ENCODE data around the gene NT5DC2.

The NT5DC2 gene

GRCh38 chr3:52506266-52506966, 27.2 kb downstream of the NT5DC2 start:
- no peak for DNase-seq

- no peak for DNase-seq
Measured at GRCh38 chr3:52504977-52505376, 28.7 kb downstream of the NT5DC2 start.

GRCh38 chr3:52503788-52504424, 29.8 kb downstream of the NT5DC2 start:
- no peak for DNase-seq

- no peak for DNase-seq
Measured at GRCh38 chr3:52502808-52503350, 30.8 kb downstream of the NT5DC2 start.

- DNase-seq: no peak
Measured at GRCh38 chr3:52502001-52502400, 31.7 kb downstream of the NT5DC2 start.

- DNase-seq: no peak
Measured at GRCh38 chr3:52501046-52501445, 32.6 kb downstream of the NT5DC2 start.

- DNase-seq: no peak
Measured at GRCh38 chr3:52498137-52499054, 35.3 kb downstream of the NT5DC2 start.

- no peak for DNase-seq
Measured at GRCh38 chr3:52495777-52496602, 37.7 kb downstream of the NT5DC2 start.

GRCh38 chr3:52494886-52495495, 38.7 kb downstream of the NT5DC2 start, which contains the start of gene STAB1:
Gene STAB1, plus strand, starts transcription at chr3:52495338. Its CDS starts 76 bp downstream, at chr3:52495414.
- no peak for DNase-seq

- DNase-seq: no peak
Measured at GRCh38 chr3:52494445-52494844, 39.2 kb downstream of the NT5DC2 start.

- DNase-seq: no peak
Measured at GRCh38 chr3:52493232-52494017, 40.2 kb downstream of the NT5DC2 start.

GRCh38 chr3:52492059-52492458, 41.6 kb downstream of the NT5DC2 start:
- DNase-seq: no peak

GRCh38 chr3:52490939-52491526, 42.6 kb downstream of the NT5DC2 start:
- DNase-seq: no peak

GRCh38 chr3:52490035-52490938, 43.4 kb downstream of the NT5DC2 start:
- no peak for DNase-seq

- no peak for DNase-seq
Measured at GRCh38 chr3:52489453-52489852, 44.2 kb downstream of the NT5DC2 start.

- no peak for DNase-seq
Measured at GRCh38 chr3:52488746-52489145, 44.9 kb downstream of the NT5DC2 start.

- DNase-seq: no peak
Measured at GRCh38 chr3:52487788-52488691, 45.6 kb downstream of the NT5DC2 start.

- no peak for DNase-seq
Measured at GRCh38 chr3:52487050-52487787, 46.4 kb downstream of the NT5DC2 start.

Data from NCI-H2171 (cell line).